Measurements from ENCODE around the gene SLC9A9. TPM values are rescaled to one million over a fixed set of nuclear protein-coding genes. Genes with fewer than 3 reads are reported as not detected.

SLC9A9 gene
- total and polyA plus RNA-seq, 10 of the 15 experiments (the other 5 are each of a cell fraction or from before 2014, with no cell fraction given) = 3.5 to 14.2 (median 9.3) TPM

DNA sequence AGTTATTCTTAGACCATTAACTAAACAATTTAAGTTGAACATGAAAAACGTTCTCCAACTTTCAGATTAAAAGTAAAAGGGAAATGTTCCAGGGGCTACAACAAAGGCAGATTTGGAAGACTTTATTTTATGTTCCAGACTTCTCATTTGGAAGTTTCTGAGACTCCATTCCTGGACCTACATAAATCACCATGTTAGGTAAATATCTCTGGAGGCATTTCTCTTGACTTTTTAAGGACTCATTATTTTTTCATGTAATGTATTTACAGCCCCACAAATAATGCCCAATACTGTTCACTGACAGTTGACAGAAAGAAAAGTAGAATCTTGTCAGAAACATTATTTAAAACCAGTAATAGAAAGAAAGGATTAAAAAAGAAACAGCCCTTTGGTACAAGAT is 352.1 kb downstream of the SLC9A9 start (continued):
- TF ChIP-seq, protein P1, sequence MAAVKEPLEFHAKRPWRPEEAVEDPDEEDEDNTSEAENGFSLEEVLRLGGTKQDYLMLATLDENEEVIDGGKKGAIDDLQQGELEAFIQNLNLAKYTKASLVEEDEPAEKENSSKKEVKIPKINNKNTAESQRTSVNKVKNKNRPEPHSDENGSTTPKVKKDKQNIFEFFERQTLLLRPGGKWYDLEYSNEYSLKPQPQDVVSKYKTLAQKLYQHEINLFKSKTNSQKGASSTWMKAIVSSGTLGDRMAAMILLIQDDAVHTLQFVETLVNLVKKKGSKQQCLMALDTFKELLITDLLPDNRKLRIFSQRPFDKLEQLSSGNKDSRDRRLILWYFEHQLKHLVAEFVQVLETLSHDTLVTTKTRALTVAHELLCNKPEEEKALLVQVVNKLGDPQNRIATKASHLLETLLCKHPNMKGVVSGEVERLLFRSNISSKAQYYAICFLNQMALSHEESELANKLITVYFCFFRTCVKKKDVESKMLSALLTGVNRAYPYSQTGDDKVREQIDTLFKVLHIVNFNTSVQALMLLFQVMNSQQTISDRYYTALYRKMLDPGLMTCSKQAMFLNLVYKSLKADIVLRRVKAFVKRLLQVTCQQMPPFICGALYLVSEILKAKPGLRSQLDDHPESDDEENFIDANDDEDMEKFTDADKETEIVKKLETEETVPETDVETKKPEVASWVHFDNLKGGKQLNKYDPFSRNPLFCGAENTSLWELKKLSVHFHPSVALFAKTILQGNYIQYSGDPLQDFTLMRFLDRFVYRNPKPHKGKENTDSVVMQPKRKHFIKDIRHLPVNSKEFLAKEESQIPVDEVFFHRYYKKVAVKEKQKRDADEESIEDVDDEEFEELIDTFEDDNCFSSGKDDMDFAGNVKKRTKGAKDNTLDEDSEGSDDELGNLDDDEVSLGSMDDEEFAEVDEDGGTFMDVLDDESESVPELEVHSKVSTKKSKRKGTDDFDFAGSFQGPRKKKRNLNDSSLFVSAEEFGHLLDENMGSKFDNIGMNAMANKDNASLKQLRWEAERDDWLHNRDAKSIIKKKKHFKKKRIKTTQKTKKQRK (IDR thresholded peaks at IDR 0.05; ENCODE audit: low read depth, low read length) = no peak
- TF ChIP-seq, protein P2, sequence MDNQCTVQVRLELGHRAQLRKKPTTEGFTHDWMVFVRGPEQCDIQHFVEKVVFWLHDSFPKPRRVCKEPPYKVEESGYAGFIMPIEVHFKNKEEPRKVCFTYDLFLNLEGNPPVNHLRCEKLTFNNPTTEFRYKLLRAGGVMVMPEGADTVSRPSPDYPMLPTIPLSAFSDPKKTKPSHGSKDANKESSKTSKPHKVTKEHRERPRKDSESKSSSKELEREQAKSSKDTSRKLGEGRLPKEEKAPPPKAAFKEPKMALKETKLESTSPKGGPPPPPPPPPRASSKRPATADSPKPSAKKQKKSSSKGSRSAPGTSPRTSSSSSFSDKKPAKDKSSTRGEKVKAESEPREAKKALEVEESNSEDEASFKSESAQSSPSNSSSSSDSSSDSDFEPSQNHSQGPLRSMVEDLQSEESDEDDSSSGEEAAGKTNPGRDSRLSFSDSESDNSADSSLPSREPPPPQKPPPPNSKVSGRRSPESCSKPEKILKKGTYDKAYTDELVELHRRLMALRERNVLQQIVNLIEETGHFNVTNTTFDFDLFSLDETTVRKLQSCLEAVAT (IDR thresholded peaks at IDR 0.05) = no peak

DNA sequence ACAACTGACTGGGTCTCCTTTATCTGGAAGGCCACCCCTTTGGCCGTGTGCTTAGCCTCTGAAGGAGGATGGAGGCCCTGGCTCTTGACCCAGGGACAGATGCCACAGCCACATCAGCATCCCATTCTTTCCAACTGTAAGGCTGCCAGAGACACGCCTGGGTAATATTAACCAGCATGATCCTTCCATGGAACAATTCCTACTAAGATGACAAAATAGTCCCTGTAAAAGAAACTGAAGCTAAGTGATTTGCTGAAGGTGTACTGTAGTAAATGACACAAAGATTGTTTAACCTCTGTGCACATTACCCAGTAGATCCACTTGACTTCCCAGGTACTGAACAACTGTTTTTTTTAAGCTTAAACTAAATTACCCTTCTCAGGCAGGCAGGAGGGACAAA is 352.7 kb downstream of the SLC9A9 start:
- SMC1A ChIA-PET (ENCODE audit: uncharacterized antibody, unreplicated experiment) = no interaction called here
- in situ Hi-C loops (cut with MboI) = no loop called here

More for the DNA sequence above, 352.7 kb downstream of the SLC9A9 start:
- RAD21 ChIA-PET (ENCODE audit: unreplicated experiment) = no interaction called here
- H3K27me3 ChIP-seq (replicated peaks in 1 of 2; ENCODE audit: control insufficient read depth in 2 of 2, insufficient read depth in 2 of 2, low read length in 1 of 2) = no peaks in the 10 kb centered on the region
- POLR2A ChIA-PET = no interaction called here
- no peak overlapping the region for H3K9ac ChIP-seq (ENCODE audit: control insufficient read depth, insufficient read depth, low read length)
- CTCF ChIA-PET = no interaction called here
- H3K4me3 ChIP-seq = no peak overlapping the region
- no peaks in the 10 kb centered on the region for H3K79me2 ChIP-seq (ENCODE audit: control insufficient read depth, insufficient read depth, low read length)
- ATAC-seq (no peak), FAIRE-seq (no peak), DNase-seq (ENCODE audit: low read depth, low spot score) (no peak)
- H2AFZ ChIP-seq (ENCODE audit: control insufficient read depth, low read depth, low read length) = no peak overlapping the region
- no peaks in the 10 kb centered on the region for H3K4me1 ChIP-seq (ENCODE audit: control insufficient read depth, insufficient read depth, low read length)
- H3K36me3 ChIP-seq (ENCODE audit: control insufficient read depth in 2 of 2, insufficient read depth in 2 of 2, low read length in 1 of 2) = no peaks in the 10 kb centered on the region
- H4K20me1 ChIP-seq (ENCODE audit: control insufficient read depth, insufficient read depth) = no peaks in the 10 kb centered on the region
- H3K9me3 ChIP-seq (replicated peaks; ENCODE audit: control insufficient read depth, insufficient read depth, low read length) = no peaks in the 10 kb centered on the region
- BruUV-seq (replicated peaks) = no TSS peak
- no peak for TF ChIP-seq WRNIP1 (IDR thresholded peaks at IDR 0.05; ENCODE audit: borderline replicate concordance, low read depth, low read length)
- intact Hi-C loops (cut with micrococcal nuclease; ENCODE audit: unreplicated experiment) = no loop called here
- 63% methylated on average over 2 of the region's 2 CpGs for WGBS (ENCODE audit: insufficient coverage, insufficient replicate concordance, low lambda C conversion rate, missing lambda C conversion rate)
- H3K4me2 ChIP-seq (ENCODE audit: control insufficient read depth, insufficient read depth) = no peak overlapping the region
- H3K27ac ChIP-seq (ENCODE audit: control insufficient read depth, insufficient read depth) = no peak overlapping the region
